GM23338 (cell line): Measurements from ENCODE around the gene TMTC2. TPM values are rescaled to one million over a fixed set of nuclear protein-coding genes. Genes with fewer than 3 reads are reported as not detected.

Experiments
- ATAC-seq: fragments of 200-7000 bp; cut with Tn5 transposase; 3 replicates; pipeline ENCODE4 v1.9.1; 2020
- DNase-seq: peaks from one replicate; pipeline ENCODE4 v3.0.0-alpha.2; 2015; ENCODE audit warnings: low spot score
- H2AFZ ChIP-seq: fragments of 200-600 bp; sonication (generic); 2 replicates; pipeline ENCODE4 v1.8.0; 2016; ENCODE audit warnings: antibody characterized with exemption, mild to moderate bottlenecking, moderate library complexity
- H3F3A ChIP-seq: fragments of 200-600 bp; sonication (generic); replicated peaks from 2 replicates; pipeline ENCODE4 v1.8.0; 2017; ENCODE audit warnings: antibody characterized with exemption, mixed run types, low read depth
- H3K27ac ChIP-seq: fragments of 200-600 bp; sonication (generic); 2 replicates; pipeline ENCODE4 v1.6.1; 2016; ENCODE audit warnings: low read depth
- H3K27me3 ChIP-seq: fragments of 200-600 bp; sonication (generic); 2 replicates; pipeline ENCODE4 v1.8.0; 2016; ENCODE audit warnings: mild to moderate bottlenecking, mixed run types, moderate library complexity; ENCODE audit not compliant: insufficient read depth
- H3K36me3 ChIP-seq: fragments of 200-600 bp; sonication (generic); 2 replicates; pipeline ENCODE4 v1.8.0; 2016; ENCODE audit warnings: mild to moderate bottlenecking; ENCODE audit not compliant: insufficient read depth
- H3K4me1 ChIP-seq: fragments of 200-600 bp; sonication (generic); 2 replicates; pipeline ENCODE4 v1.8.0; 2016; ENCODE audit warnings: mild to moderate bottlenecking, moderate library complexity; ENCODE audit not compliant: insufficient read depth
- H3K4me2 ChIP-seq: fragments of 200-600 bp; sonication (generic); 2 replicates; pipeline ENCODE4 v1.7.1; 2017; ENCODE audit warnings: mixed run types
- H3K4me3 ChIP-seq: fragments of 200-600 bp; sonication (generic); 2 replicates; pipeline ENCODE4 v1.6.1; 2016; ENCODE audit warnings: mixed run types
- H3K79me2 ChIP-seq: fragments of 200-600 bp; sonication (generic); replicated peaks from 2 replicates; pipeline ENCODE4 v1.8.0; 2017; ENCODE audit warnings: mild to moderate bottlenecking; ENCODE audit not compliant: insufficient read depth
- H3K9me2 ChIP-seq: fragments of 200-600 bp; sonication (generic); 2 replicates; pipeline ENCODE4 v1.8.0; 2017; ENCODE audit not compliant: insufficient read depth
- H4K20me1 ChIP-seq: fragments of 200-600 bp; sonication (generic); replicated peaks from 2 replicates; pipeline ENCODE4 v1.8.0; 2017; ENCODE audit warnings: mild to moderate bottlenecking; ENCODE audit not compliant: insufficient read depth
- H3K27ac Mint-ChIP-seq: 2 replicates; pipeline ENCODE4 v1.8.0; 2020; ENCODE audit warnings: inconsistent platforms, mild to moderate bottlenecking, moderate library complexity, mixed read lengths
- H3K27me3 Mint-ChIP-seq: 3 replicates; pipeline ENCODE4 v1.8.0; 2022; ENCODE audit warnings: low read depth, mild to moderate bottlenecking, moderate library complexity, mixed read lengths, inconsistent platforms; ENCODE audit not compliant: insufficient read depth, poor library complexity
- H3K36me3 Mint-ChIP-seq: 3 replicates; pipeline ENCODE4 v1.8.0; 2021; ENCODE audit warnings: low read depth, mild to moderate bottlenecking, inconsistent platforms, moderate library complexity, mixed read lengths
- H3K4me1 Mint-ChIP-seq: 3 replicates; pipeline ENCODE4 v1.8.0; 2020; ENCODE audit warnings: mild to moderate bottlenecking, inconsistent platforms, mixed read lengths
- H3K4me3 Mint-ChIP-seq: 3 replicates; pipeline ENCODE4 v1.8.0; 2021; ENCODE audit warnings: moderate library complexity, mild to moderate bottlenecking, inconsistent platforms, mixed read lengths
- H3K9me3 Mint-ChIP-seq: 3 replicates; pipeline ENCODE4 v1.8.0; 2020; ENCODE audit warnings: moderate library complexity, mild to moderate bottlenecking, inconsistent platforms, mixed read lengths
- CREB1 ChIP-seq: fragments of 250-450 bp; sonication (Bioruptor Pico); IDR thresholded peaks from 2 replicates; pipeline ENCODE4 v1.5.0; 2020; ENCODE audit warnings: low read depth, mild to moderate bottlenecking, moderate library complexity
- CTCF ChIP-seq, 2 experiments: fragments of 200-600 bp in 1 of 2; sonication (generic) in 1 of 2; conservative IDR thresholded peaks; 2 replicates each; pipeline versions ENCODE4 v1.5.1 to v1.6.1; 2016 to 2017; ENCODE audit warnings: antibody characterized with exemption in 2 of 2, low read depth in 2 of 2, mild to moderate bottlenecking in 2 of 2, moderate library complexity in 1 of 2
- ETS1 ChIP-seq: IDR thresholded peaks from 2 replicates; pipeline ENCODE4 v1.6.1; 2016; ENCODE audit warnings: antibody characterized with exemption
- EZH2 ChIP-seq: fragments of 200-600 bp; sonication (generic); IDR thresholded peaks from one replicate; pipeline ENCODE4 v1.8.0; 2017; ENCODE audit warnings: antibody characterized with exemption, mild to moderate bottlenecking, low read depth; ENCODE audit not compliant: unreplicated experiment
- EZH2phosphoT487 ChIP-seq: fragments of 200-600 bp; sonication (generic); IDR thresholded peaks from one replicate; pipeline ENCODE4 v1.8.1; 2018; ENCODE audit warnings: antibody characterized with exemption; ENCODE audit not compliant: unreplicated experiment
- JUNB ChIP-seq: IDR thresholded peaks from one replicate; pipeline ENCODE4 v1.6.1; 2016; ENCODE audit warnings: antibody characterized with exemption; ENCODE audit not compliant: unreplicated experiment
- NANOG ChIP-seq: IDR thresholded peaks from 2 replicates; pipeline ENCODE4 v1.6.1; 2016; ENCODE audit warnings: antibody characterized with exemption, borderline replicate concordance
- POLR2AphosphoS5 ChIP-seq: IDR thresholded peaks from 2 replicates; pipeline ENCODE4 v1.6.1; 2016; ENCODE audit warnings: antibody characterized with exemption, low read depth
- REST ChIP-seq: IDR thresholded peaks from one replicate; pipeline ENCODE4 v1.6.1; 2018; ENCODE audit warnings: antibody characterized with exemption; ENCODE audit not compliant: unreplicated experiment
- STAT1 ChIP-seq: IDR thresholded peaks from one replicate; pipeline ENCODE4 v1.6.1; 2016; ENCODE audit warnings: antibody characterized with exemption; ENCODE audit not compliant: unreplicated experiment
- ZNF114 ChIP-seq: fragments of 250-450 bp; sonication (Bioruptor Pico); IDR thresholded peaks from 2 replicates; pipeline ENCODE4 v1.5.0; 2020; ENCODE audit warnings: mild to moderate bottlenecking, moderate library complexity
- ZNF331 ChIP-seq: fragments of 250-450 bp; sonication (Bioruptor Pico); IDR thresholded peaks from 2 replicates; pipeline ENCODE4 v1.5.0; 2020; ENCODE audit warnings: low read depth, mild to moderate bottlenecking, moderate library complexity
- polyA plus RNA-seq: library from polyadenylated mRNA; unstranded; fragments of >200 nt; fragmentation: Nextera tagmentation; extraction: Ambion mirVana; gene quantifications from 2 replicates; pipeline ENCODE4 v1.2.1, GENCODE V29; 2016
- total RNA-seq: library from RNA; depleted of rRNA; stranded (reverse); fragments of >200 nt; shearing (Covaris generic); gene quantifications from 2 replicates; pipeline ENCODE4 v1.2.3, GENCODE V29; 2014
- TF ChIP-seq, protein P1 (sequence below): fragments of 250-450 bp; sonication (Bioruptor Pico); IDR thresholded peaks from 2 replicates; pipeline ENCODE4 v1.5.0; 2020; ENCODE audit warnings: mild to moderate bottlenecking, moderate library complexity

The TMTC2 gene
- total and polyA plus RNA-seq, 2 experiments from 2014 or later = 0.57 to 6.5 TPM

DNA sequence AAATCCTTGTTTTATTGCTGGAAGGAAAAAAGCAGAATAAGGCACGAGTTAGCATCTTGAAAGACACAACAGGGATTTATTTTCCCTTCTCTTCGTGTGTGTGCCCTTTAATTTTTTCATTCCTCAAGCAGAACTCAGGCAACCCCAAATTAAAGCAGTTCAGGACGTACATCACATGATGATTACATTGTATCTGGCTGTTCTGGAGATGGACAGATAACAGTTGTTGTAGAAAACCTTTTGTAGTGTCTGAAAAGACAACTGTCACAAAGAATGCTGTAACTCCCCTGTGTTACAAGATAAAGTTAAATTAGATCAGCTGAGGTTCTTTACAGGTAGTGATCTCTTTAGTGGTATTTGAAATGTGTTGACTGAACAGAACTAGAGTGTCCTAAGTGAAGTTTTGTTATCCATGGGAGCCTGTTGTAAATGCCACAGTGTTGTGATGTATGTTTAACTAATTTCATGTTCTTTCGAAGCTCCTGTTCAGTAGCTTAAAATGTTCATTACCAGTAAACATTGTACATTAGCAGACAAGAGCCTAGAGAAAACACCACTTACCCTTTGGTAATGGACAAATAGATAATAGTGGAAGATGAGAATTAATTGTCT, 58.5 kb downstream of the TMTC2 start:
- no peak for DNase-seq
- H2AFZ ChIP-seq = no peak overlapping the region
- no peak overlapping the region for H3K27ac Mint-ChIP-seq
- no peak for TF ChIP-seq REST
- TF ChIP-seq, protein P1, sequence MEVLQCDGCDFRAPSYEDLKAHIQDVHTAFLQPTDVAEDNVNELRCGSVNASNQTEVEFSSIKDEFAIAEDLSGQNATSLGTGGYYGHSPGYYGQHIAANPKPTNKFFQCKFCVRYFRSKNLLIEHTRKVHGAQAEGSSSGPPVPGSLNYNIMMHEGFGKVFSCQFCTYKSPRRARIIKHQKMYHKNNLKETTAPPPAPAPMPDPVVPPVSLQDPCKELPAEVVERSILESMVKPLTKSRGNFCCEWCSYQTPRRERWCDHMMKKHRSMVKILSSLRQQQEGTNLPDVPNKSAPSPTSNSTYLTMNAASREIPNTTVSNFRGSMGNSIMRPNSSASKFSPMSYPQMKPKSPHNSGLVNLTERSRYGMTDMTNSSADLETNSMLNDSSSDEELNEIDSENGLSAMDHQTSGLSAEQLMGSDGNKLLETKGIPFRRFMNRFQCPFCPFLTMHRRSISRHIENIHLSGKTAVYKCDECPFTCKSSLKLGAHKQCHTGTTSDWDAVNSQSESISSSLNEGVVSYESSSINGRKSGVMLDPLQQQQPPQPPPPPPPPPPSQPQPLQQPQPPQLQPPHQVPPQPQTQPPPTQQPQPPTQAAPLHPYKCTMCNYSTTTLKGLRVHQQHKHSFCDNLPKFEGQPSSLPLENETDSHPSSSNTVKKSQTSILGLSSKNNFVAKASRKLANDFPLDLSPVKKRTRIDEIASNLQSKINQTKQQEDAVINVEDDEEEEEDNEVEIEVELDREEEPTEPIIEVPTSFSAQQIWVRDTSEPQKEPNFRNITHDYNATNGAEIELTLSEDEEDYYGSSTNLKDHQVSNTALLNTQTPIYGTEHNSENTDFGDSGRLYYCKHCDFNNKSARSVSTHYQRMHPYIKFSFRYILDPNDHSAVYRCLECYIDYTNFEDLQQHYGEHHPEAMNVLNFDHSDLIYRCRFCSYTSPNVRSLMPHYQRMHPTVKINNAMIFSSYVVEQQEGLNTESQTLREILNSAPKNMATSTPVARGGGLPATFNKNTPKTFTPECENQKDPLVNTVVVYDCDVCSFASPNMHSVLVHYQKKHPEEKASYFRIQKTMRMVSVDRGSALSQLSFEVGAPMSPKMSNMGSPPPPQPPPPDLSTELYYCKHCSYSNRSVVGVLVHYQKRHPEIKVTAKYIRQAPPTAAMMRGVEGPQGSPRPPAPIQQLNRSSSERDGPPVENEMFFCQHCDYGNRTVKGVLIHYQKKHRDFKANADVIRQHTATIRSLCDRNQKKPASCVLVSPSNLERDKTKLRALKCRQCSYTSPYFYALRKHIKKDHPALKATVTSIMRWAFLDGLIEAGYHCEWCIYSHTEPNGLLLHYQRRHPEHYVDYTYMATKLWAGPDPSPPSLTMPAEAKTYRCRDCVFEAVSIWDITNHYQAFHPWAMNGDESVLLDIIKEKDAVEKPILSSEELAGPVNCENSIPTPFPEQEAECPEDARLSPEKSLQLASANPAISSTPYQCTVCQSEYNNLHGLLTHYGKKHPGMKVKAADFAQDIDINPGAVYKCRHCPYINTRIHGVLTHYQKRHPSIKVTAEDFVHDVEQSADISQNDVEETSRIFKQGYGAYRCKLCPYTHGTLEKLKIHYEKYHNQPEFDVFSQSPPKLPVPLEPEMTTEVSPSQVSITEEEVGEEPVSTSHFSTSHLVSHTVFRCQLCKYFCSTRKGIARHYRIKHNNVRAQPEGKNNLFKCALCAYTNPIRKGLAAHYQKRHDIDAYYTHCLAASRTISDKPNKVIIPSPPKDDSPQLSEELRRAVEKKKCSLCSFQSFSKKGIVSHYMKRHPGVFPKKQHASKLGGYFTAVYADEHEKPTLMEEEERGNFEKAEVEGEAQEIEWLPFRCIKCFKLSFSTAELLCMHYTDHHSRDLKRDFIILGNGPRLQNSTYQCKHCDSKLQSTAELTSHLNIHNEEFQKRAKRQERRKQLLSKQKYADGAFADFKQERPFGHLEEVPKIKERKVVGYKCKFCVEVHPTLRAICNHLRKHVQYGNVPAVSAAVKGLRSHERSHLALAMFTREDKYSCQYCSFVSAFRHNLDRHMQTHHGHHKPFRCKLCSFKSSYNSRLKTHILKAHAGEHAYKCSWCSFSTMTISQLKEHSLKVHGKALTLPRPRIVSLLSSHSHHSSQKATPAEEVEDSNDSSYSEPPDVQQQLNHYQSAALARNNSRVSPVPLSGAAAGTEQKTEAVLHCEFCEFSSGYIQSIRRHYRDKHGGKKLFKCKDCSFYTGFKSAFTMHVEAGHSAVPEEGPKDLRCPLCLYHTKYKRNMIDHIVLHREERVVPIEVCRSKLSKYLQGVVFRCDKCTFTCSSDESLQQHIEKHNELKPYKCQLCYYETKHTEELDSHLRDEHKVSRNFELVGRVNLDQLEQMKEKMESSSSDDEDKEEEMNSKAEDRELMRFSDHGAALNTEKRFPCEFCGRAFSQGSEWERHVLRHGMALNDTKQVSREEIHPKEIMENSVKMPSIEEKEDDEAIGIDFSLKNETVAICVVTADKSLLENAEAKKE (CRISPR knock-in tag) = no peak
- no peak for TF ChIP-seq ZNF331 (CRISPR knock-in tag)
- no peak for TF ChIP-seq CREB1 (CRISPR knock-in tag)
- TF ChIP-seq JUNB = no peak
- TF ChIP-seq POLR2AphosphoS5 = no peak
- no peak for TF ChIP-seq EZH2
- TF ChIP-seq NANOG = no peak
- TF ChIP-seq STAT1 = no peak
- no peak for TF ChIP-seq EZH2phosphoT487
- TF ChIP-seq ETS1 = no peak
- TF ChIP-seq CTCF (conservative IDR thresholded peaks at IDR 0.05; ENCODE audit: low read depth in 2 of 2) = no peak
- no peak for TF ChIP-seq ZNF114 (CRISPR knock-in tag)
- peaks cover 18% of the 10 kb centered on the region for H3K4me1 Mint-ChIP-seq
- H3K4me3 Mint-ChIP-seq = no peak overlapping the region
- H3K4me1 ChIP-seq = peaks cover 7% of the 10 kb centered on the region; the same call in 1 of the 2 replicates
- no peaks in the 10 kb centered on the region for H3K9me3 Mint-ChIP-seq
- no peaks in the 10 kb centered on the region for H3K36me3 ChIP-seq
- H3K36me3 Mint-ChIP-seq = no peaks in the 10 kb centered on the region
- no peak overlapping the region for H3K4me3 ChIP-seq
- H4K20me1 ChIP-seq = no peaks in the 10 kb centered on the region
- no peaks in the 10 kb centered on the region for H3K27me3 Mint-ChIP-seq
- ATAC-seq = no peak
- H3K27me3 ChIP-seq = no peaks in the 10 kb centered on the region
- no peaks in the 10 kb centered on the region for H3F3A ChIP-seq
- H3K9me2 ChIP-seq = no peaks in the 10 kb centered on the region
- H3K79me2 ChIP-seq = no peaks in the 10 kb centered on the region
- no peak overlapping the region for H3K27ac ChIP-seq
- H3K4me2 ChIP-seq = no peak overlapping the region
